Right atrium auricular region (tissue), 2 donors: ENCODE measurements around the gene TBC1D8. TPM values are rescaled to one million over a fixed set of nuclear protein-coding genes. Genes with fewer than 3 reads are reported as not detected.
"Not testable (repeated sequence)": the region's sequence is repeated elsewhere in the genome, so short reads cannot be mapped to it uniquely, and the experiment has no call there.

Experiments
- DNase-seq: peaks from one replicate; pipeline ENCODE4 v3.0.0-alpha.2; 2019; ENCODE audit warnings: low spot score
- H3K27ac ChIP-seq, 2 donors: fragments of 200-600 bp; sonication (generic); 1 replicate in 1 of 2; 2 replicates in 1 of 2; pipeline ENCODE4 v1.5.1; 2016 to 2019
- H3K27me3 ChIP-seq, 2 donors: fragments of 200-600 bp; sonication (generic); one replicate each; pipeline versions ENCODE4 v1.5.1 to v1.6.0; 2017 to 2019
- H3K36me3 ChIP-seq: fragments of 200-600 bp; sonication (generic); one replicate; pipeline ENCODE4 v1.5.1; 2016
- H3K4me1 ChIP-seq, 2 donors: fragments of 200-600 bp; sonication (generic); one replicate each; pipeline versions ENCODE4 v1.5.1 to v1.6.0; 2017 to 2019
- H3K4me3 ChIP-seq, 2 donors: fragments of 200-600 bp; sonication (generic); 1 replicate in 1 of 2; 2 replicates in 1 of 2; pipeline ENCODE4 v1.5.1; 2017 to 2019; ENCODE audit warnings: mild to moderate bottlenecking in 1 of 2, moderate library complexity in 1 of 2
- H3K9me3 ChIP-seq, 2 donors: fragments of 200-600 bp; sonication (generic); one replicate each; pipeline ENCODE4 v1.5.1; 2019
- CTCF ChIP-seq, 2 donors: fragments of 200-600 bp; sonication (generic); IDR thresholded peaks; one replicate each; pipeline ENCODE4 v1.5.1; 2019; ENCODE audit warnings: antibody characterized with exemption in 2 of 2
- total RNA-seq, 2 donors: library from RNA; depleted of rRNA; stranded (reverse); fragments of >200 nt; gene quantifications; one replicate each; pipeline ENCODE4 v1.1.0, GENCODE V29; 2016

Gene TBC1D8
- total RNA-seq, 2 donors from 2014 or later: 42.3 to 50.3 TPM

GRCh38 chr2:101185656-101186055 lies 34.5 kb upstream of the TBC1D8 start:
- no peaks in the 10 kb centered on the region for H3K27me3 ChIP-seq
- H3K27ac ChIP-seq: no peak overlapping the region
- H3K36me3 ChIP-seq: no peaks in the 10 kb centered on the region
- H3K9me3 ChIP-seq: no peaks in the 10 kb centered on the region
- DNase-seq: no peak
- H3K4me3 ChIP-seq: no peak overlapping the region
- TF ChIP-seq CTCF (IDR thresholded peaks at IDR 0.05): no peak
- no peaks in the 10 kb centered on the region for H3K4me1 ChIP-seq

- H3K4me3 ChIP-seq: no peak overlapping the region
- DNase-seq: no peak
Observed at GRCh38 chr2:101185085-101185484, 33.9 kb upstream of the TBC1D8 start.

GRCh38 chr2:101179982-101180381 lies 28.8 kb upstream of the TBC1D8 start:
- no peak for DNase-seq
- TF ChIP-seq CTCF (IDR thresholded peaks at IDR 0.05): no peak
- no peak overlapping the region for H3K27ac ChIP-seq

More at GRCh38 chr2:101185085-101185484, 33.9 kb upstream of the TBC1D8 start:
- TF ChIP-seq CTCF (IDR thresholded peaks at IDR 0.05): no peak
- Histone ChIP-seq H3K9me3 (no peaks in the 10 kb centered on the region), H3K4me1 (no peaks in the 10 kb centered on the region), H3K27me3 (no peaks in the 10 kb centered on the region), H3K27ac (no peak overlapping the region), H3K36me3 (no peaks in the 10 kb centered on the region)

GRCh38 chr2:101176803-101177202 lies 25.6 kb upstream of the TBC1D8 start:
- no peak overlapping the region for H3K27ac ChIP-seq
- TF ChIP-seq CTCF (IDR thresholded peaks at IDR 0.05): no peak
- no peaks in the 10 kb centered on the region for H3K4me1 ChIP-seq
- H3K9me3 ChIP-seq: peaks cover 0 to 5% of the 10 kb centered on the region in 2 donors
- H3K4me3 ChIP-seq: no peak overlapping the region
- DNase-seq: no peak
- H3K36me3 ChIP-seq: no peaks in the 10 kb centered on the region
- no peaks in the 10 kb centered on the region for H3K27me3 ChIP-seq

More at GRCh38 chr2:101179982-101180381, 28.8 kb upstream of the TBC1D8 start:
- H3K36me3 ChIP-seq: no peaks in the 10 kb centered on the region
- no peaks in the 10 kb centered on the region for H3K4me1 ChIP-seq
- no peaks in the 10 kb centered on the region for H3K9me3 ChIP-seq
- no peak overlapping the region for H3K4me3 ChIP-seq
- H3K27me3 ChIP-seq: no peaks in the 10 kb centered on the region

GRCh38 chr2:101175991-101176390 lies 24.8 kb upstream of the TBC1D8 start:
- H3K4me1 ChIP-seq: no peaks in the 10 kb centered on the region
- DNase-seq: no peak
- no peaks in the 10 kb centered on the region for H3K27me3 ChIP-seq
- no peak overlapping the region for H3K4me3 ChIP-seq
- no peak overlapping the region for H3K27ac ChIP-seq
- no peak for TF ChIP-seq CTCF (IDR thresholded peaks at IDR 0.05)
- H3K36me3 ChIP-seq: no peaks in the 10 kb centered on the region
- peaks cover 0 to 5% of the 10 kb centered on the region in 2 donors for H3K9me3 ChIP-seq

- no peak for DNase-seq
- TF ChIP-seq CTCF (IDR thresholded peaks at IDR 0.05): no peak
- Histone ChIP-seq H3K4me1 (no peaks in the 10 kb centered on the region), H3K4me3 (no peak overlapping the region), H3K9me3 (peaks cover 0 to 5% of the 10 kb centered on the region in 2 donors), H3K27ac (no peak overlapping the region), H3K36me3 (no peaks in the 10 kb centered on the region), H3K27me3 (no peaks in the 10 kb centered on the region)
Observed at GRCh38 chr2:101173707-101174295, 22.6 kb upstream of the TBC1D8 start.

GRCh38 chr2:101169822-101170221 lies 18.6 kb upstream of the TBC1D8 start:
- not testable (repeated sequence) for H3K27me3 ChIP-seq, H3K36me3 ChIP-seq, DNase-seq, H3K4me1 ChIP-seq, H3K27ac ChIP-seq, H3K4me3 ChIP-seq
- peaks cover 0 to 13% of the 10 kb centered on the region in 2 donors for H3K9me3 ChIP-seq
